HL-60/S4 treated with phorbol 12-myristate 13-acetate at 8.2 ng/mL for 4 days and 3 days (cell line): Measurements from ENCODE around the gene MAGI3.
"Not testable (repeated sequence)": the region's sequence is repeated elsewhere in the genome, so short reads cannot be mapped to it uniquely, and the experiment has no call there.

Experiments
- in situ Hi-C: fragments of 300-500 bp; cut with MboI; formaldehyde crosslinking; loops from 2 replicates; pipeline ENCODE4 v1.15.0; 2022; ENCODE audit warnings: low sequenced_read_pairs

The MAGI3 gene

DNA sequence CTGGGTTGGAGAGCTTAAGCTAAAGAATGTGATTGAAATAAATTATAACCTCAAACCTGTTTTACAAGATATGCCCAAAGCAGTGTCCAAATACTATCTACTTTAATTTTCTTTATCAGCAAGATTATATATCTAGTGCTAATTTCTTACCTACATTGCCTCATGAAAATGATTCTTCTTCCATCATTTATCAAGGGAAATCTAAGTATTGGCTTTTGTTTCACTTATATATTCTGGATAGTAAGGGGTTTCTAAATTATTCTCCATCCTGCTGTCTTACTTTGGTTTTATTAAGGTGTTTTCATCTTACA is 287.8 kb downstream of the MAGI3 start:
- in situ Hi-C loops = loop anchor here (25.0 kb wide), 1 partner anchor 566 kb away; no protein-coding TSS in a partner anchor

DNA sequence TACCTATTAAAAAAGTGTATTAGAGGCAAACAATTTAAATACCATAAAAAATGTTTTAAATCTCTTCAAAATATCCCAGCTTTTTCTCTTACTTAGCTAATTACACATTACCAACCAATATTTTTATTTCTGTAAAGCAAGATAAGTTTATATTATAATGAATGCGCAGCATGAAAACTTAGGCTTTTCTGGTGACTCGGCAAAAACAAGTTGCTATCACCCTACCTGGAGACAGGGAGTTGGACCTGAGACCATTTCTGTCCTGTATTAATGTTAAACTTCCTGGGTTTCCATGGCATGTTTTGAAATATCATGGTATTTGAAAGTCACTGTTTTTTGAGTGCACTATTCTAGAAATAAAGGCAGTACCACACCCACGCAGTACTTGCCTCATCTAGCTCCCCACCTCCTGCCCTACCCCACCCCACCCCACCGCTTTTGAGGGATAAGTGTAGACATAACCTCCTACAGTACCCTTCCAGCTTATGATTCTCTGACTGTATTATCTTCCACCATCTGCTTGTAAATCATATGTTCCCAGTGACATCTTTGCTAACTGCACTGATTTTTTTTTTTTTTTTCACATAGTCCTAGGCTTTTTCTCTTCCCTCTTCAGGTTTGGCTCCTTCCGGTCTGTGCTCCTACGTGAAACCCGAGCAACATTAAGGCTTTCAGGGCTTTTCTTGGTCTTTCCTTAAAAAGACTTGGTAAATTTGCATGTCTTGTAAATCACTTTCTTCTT is 291.5 kb downstream of the MAGI3 start:
- in situ Hi-C loops = loop anchor here (25.0 kb wide), 1 partner anchor 569 kb away; no protein-coding TSS in a partner anchor

DNA sequence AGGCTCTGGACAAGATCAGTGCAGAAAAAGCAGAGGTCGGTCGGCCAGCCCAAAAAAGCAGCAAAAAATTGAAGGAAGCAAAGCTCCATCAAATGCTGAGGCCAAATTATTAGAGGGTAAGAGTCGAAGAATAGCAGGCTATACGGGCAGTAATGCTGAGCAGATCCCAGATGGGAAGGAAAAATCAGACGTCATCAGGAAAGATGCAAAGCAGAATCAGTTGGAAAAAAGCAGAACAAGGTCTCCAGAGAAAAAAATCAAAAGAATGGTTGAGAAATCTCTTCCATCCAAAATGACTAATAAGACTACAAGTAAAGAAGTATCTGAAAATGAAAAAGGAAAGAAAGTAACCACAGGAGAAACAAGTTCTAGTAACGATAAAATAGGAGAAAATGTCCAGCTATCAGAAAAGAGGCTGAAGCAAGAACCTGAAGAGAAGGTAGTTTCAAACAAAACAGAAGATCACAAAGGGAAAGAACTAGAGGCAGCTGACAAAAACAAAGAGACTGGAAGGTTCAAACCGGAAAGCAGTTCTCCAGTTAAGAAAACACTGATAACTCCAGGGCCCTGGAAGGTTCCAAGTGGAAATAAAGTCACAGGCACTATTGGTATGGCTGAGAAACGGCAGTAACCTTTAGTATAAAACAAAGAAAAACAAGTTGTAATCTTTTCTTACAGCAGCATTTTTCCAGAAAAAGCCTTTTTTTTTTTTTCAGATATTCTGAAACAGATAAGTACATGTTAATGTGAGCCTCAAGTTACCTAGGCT is 293.3 kb downstream of the MAGI3 start:
- in situ Hi-C loops = loop anchor here (25.0 kb wide), 1 partner anchor 571 kb away; no protein-coding TSS in a partner anchor

DNA sequence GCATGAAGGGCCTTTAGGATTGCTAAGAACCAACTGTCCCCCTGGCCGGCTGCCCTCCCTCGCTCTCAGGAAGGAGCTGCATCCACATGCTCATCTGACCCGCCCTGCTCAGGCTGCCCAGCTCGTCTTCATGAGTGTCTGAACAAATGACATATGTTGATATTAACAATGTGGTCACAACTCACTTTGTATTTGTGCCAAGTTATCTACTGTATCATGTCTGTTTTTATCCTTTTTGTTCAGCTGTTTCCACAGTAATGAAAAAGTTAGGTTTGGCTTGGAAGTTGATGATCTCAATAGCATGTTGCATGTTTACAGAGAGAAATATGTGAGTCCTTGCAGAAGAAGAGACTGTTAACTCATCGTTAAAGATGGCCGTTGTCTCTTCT is 293.8 kb downstream of the MAGI3 start:
- in situ Hi-C loops = loop anchor here (25.0 kb wide), 1 partner anchor 572 kb away; no protein-coding TSS in a partner anchor

DNA sequence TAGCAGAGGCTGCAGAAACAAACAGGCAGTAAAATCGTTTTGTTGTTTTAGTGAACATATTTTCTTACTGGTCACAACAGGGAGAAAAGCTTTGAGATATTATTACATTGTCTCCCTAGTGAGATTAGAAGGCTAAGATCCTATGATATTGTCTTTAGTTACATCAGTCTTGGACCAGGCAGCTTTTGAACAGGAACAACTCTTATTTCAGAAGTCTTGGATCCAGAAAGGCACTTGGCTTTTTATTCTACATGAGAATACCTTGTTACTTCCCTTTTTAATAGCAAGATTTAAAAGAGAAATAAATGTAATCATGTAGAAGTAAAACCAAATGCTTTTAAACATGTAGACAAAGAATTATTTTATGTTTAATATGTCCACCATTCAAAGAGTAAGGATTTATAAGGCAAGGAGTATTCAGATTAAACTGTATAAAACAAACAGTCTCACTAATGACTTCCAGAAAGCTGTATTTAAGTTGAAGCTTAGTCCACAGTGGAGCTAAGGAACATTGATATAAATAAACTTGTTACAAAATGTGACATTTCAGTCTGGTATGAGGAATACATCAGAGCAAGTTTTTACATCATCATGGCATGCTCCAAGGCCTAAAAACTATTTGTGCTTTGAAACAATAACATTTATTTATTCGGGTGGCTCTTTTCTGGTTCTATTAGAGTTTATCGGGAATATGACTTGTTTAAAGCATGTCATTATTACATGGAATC is 296.7 kb downstream of the MAGI3 start:
- in situ Hi-C loops = loop anchor here (25.0 kb wide), 1 partner anchor 575 kb away; no protein-coding TSS in a partner anchor

DNA sequence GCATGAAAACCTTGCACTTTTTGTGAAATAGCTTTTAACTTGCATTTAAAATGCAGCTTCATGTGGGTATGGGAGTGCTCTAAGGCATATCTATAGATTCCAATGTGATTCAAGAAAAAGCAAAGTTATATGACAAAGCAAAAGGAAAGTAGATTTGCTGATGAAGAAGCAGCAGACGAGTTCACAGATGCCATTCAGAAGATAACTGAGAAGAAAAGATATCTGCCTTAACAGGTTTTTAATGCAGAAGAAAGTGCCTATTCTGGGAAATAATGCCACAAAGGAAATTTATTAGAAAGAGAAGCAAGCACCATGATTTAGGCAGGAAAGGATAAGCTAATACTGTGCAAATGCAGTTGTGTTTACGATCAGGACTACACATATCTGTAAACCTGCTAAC is 300.9 kb downstream of the MAGI3 start:
- in situ Hi-C loops = loop anchor here (25.0 kb wide), 1 partner anchor 579 kb away; no protein-coding TSS in a partner anchor

DNA sequence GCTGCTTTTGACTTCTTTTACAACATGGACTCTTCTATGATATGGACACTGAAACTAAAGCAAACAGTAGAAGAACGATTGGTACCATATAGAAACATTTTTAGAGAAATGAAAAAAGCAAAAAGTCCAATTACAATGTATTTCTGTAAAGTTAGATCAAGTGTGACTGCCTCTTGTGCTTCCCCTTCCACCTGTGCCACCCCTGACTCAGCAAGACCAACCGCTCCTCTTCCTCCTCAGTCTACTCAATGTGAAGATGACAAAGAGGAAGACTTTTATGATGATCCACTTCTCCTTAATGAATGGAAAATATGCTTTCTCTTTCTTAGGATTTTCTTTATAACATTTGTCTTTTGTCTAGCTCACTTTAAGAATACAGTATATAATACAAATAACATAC is 302.0 kb downstream of the MAGI3 start:
- in situ Hi-C loops = loop anchor here (25.0 kb wide), 1 partner anchor 580 kb away; no protein-coding TSS in a partner anchor

DNA sequence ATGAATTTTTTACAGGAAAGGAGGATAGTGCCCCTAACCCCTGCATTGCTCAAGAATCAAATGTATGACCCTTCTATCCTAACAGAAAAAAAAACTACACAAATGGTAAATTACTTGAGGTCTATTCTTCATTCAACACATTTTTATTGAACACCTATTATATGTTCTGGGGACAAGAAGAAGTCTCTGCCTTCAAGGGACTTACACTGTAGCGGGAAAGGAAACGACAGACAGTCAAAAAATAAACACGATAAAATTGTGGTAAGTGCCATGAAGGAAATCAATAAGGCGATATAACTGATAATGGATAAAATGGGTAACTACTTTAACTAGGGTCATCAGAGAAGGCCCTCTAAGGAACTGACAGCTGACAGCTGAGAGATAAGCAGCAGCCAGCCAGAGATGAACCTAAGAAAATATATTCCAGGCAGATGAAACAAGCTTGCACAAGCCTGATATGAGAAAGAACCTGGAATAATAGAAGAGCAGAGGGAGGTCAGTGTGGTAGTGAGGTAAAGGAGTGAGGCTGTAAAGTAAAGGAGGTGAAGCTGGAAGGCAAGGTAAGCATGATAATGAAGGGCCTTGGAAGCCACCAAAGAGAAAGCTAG is 302.6 kb downstream of the MAGI3 start:
- in situ Hi-C loops = loop anchor here (25.0 kb wide), 1 partner anchor 581 kb away; no protein-coding TSS in a partner anchor

DNA sequence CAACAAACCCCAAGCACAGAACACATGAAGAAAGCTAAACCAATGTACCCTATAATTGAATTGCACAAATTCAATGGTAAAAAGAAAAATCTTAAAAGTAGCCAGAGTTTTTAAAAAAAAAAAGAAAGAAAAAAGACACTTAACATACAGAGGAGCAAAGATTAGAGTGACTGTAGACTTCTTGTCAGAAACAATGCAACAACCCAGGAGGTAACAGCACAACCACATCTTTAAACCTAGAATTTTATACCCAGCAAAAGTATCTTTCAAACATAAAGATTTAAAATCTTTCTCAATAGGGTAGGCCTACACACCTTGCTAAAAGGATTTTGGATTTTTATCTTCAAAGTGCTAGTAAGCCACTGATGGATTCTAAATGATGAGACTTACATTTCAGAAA is 304.6 kb downstream of the MAGI3 start:
- in situ Hi-C loops = loop anchor here (25.0 kb wide), 1 partner anchor 583 kb away; no protein-coding TSS in a partner anchor

DNA sequence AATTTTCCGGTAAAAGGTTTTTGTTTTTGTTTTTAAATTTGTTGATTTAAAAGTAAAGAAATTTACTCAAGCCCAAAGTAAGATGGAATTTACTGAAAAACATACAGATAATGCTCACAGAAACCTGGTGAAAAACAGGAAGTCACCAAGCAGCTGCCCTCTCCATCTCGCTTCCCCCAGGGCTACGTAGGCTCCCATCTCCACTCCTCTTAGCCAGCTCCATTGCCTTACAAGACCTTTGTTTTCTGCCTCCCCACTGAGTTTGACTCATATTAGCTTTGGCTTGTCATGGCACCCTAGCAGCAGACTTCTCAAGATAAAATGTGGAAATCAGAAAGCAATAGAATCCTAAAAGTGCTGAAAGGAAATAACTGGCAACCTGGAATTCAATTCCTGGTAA is 311.1 kb downstream of the MAGI3 start:
- in situ Hi-C loops = no loop called here

DNA sequence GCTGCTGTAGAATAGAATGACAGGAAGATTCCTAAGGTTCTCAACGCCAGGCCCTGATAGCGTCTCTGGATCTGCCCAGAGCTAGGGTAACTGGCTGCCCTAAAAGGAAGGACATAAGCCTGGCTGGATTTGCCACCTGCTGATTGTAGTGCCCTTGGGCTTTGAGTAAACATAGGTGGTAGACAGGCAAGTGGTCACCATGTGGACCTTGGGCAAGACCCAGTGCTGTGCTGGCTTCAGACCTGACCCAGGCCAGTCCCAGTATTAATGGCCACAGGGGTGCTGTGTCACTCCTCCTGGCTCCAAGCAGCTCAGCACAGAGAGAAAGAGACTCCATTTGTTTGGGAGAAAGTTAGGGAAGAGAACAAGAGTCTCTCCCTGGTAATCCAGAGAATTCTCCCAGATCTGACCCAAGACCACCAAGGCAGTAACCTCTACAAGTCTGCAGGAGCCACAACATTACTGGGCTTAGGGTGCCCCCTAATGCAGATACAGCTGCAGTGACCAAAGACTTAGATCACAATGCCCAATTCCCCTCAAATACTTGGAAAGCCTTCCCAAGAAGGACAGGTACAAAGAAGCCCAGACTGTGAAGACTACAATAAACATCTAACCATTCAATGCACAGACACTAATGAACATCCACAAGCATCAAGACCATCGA is 324.4 kb downstream of the MAGI3 start:
- in situ Hi-C loops = no loop called here

DNA sequence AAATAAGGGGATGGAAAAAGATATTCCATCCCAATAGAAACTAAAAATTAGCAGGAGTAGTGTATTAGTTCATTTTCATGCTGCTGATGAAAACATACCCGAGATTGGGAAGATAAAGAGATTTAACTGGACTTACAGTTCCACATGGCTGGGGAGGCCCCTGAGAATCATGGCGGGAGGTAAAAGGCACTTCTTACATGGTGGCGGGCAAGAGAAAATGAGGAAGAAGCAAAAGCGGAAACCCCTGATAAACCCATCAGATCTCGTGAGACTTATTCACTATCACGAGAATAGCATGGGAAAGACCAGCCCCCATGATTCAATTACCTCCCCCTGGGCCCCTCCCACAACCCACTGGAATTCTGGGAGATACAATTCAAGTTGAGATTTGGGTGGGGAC is 327.2 kb downstream of the MAGI3 start:
- in situ Hi-C loops = not testable (repeated sequence)

DNA sequence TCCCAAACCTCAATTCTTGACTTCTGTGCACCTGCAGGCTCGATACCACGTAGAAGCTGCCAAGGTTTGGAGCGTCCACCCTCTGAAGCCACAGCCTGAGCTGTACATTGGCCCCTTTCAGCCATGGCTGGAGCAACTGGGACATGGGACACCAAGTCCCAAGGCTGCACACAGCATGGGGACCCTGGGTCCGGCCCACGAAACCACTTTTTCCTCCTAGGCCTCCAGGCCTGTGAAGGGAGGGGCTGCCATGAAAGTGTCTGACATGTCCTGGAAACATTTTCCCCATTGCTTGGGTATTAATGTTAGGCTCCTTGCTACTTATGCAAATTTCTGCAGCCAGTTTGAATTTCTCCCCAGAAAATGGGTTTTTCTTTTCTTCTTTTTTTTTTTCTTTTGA is 328.3 kb downstream of the MAGI3 start:
- in situ Hi-C loops = not testable (repeated sequence)

DNA sequence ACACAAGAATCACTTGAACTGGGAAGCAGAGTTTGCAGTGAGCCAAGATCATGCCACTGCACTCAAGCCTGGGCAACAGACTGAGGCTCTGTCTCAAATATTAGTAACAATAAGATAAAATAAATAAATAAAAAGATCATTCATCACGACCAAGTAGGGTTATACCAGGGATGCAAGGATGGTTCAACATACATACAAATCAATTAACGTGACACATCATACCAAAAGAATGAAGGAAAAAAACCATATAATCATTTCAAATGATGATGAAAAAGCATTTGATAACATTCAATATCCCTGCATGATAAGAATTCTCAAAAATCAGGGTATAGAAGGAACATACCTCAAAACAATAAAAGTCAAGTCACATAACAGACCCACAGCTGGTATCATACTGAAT is 330.7 kb downstream of the MAGI3 start:
- in situ Hi-C loops = no loop called here

DNA sequence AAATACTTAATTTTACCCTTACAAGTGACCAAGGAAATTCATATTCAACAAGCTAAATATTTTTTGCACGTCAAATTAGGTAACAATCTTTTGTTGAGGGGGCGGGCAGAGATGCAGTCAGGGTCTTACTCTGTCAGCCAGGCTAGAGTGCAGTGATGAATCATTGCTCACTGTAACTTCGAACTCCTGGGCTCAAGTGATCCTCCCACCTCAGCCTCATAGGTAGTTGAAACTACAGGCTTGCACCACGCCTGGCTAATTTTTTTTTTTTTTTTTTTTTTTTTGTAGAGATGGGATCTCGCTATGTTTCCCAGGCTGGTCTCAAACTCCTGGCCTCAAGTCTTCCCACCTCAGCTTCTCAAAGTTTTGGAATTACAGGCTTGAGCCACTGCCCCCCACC is 342.5 kb downstream of the MAGI3 start:
- in situ Hi-C loops = no loop called here

DNA sequence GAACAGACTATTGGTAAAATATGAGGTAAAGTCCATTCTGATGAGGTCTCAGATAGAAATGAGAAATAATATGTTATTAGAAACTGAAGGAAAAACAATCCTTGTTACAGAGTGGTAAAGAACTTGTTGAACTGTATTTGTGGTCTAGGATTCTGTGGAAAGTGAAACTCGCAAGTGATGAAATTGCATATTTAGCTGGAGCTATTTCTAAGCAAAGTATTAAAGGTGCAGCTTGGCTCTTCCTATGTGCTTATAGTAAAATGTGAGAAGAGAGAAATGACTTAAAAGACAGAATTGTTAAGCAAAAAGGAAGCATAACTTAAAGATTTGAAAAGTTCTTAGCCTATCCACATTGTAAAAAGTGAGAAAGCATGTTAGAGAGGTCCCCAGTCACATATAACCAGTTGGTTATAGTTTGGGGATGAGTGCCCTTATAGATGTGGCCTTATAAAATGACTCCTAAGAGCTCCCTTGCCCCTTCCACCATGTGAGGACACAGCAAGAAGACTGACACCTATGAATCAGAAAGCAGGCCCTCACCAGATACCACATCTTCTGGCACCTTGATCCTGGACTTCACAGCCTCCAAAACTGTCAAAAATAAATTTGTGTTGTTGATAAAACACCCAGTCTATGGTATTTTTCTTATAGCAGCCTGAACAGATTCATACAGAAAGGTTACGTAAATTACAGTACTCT is 344.2 kb downstream of the MAGI3 start:
- in situ Hi-C loops = no loop called here
